Measurements from ENCODE around the gene ZC3H8.

Gene ZC3H8

GRCh38 chr2:112253261-112253815 is 1.5 kb downstream of the ZC3H8 start:
- H3K4me1 ChIP-seq (ENCODE audit: control insufficient read depth, insufficient read depth, low read depth, low read length): peaks cover 3% of the 10 kb centered on the region
- H3K79me1 ChIP-seq (replicated peaks; ENCODE audit: low read length, poor library complexity, severe bottlenecking): peaks cover 9% of the 10 kb centered on the region
- peaks cover 0 to 8% of the 10 kb centered on the region in 2 experiments for H3K36me3 ChIP-seq (ENCODE audit: control insufficient read depth in 1 of 2, insufficient read depth in 2 of 2, low read depth in 1 of 2, low read length in 2 of 2)
- H3K4me2 ChIP-seq (ENCODE audit: low read length, poor library complexity, severe bottlenecking): no peak overlapping the region
- no peak overlapping the region for H2BK15ac ChIP-seq (ENCODE audit: low read depth, poor library complexity, severe bottlenecking)
- H3K9me3 ChIP-seq (ENCODE audit: control insufficient read depth, low read length): no peaks in the 10 kb centered on the region
- no peak overlapping the region for H3K4ac ChIP-seq (ENCODE audit: low read depth in 1 of 2, low read length in 2 of 2)
- no peak overlapping the region for H4K8ac ChIP-seq (ENCODE audit: low read length)
- no peak overlapping the region for H3K14ac ChIP-seq (ENCODE audit: low read length in 2 of 2)
- no peak overlapping the region for H3K23ac ChIP-seq (ENCODE audit: low read length in 2 of 2)
- H2BK120ac ChIP-seq (ENCODE audit: low read depth, low read length): no peak overlapping the region
- no peak overlapping the region for H3K27ac ChIP-seq (ENCODE audit: low read length, poor library complexity, severe bottlenecking)
- H2BK12ac ChIP-seq (ENCODE audit: low read length in 2 of 2): no peak overlapping the region
- H4K91ac ChIP-seq (ENCODE audit: low read length): no peak overlapping the region
- H3K18ac ChIP-seq (ENCODE audit: low read depth in 1 of 2, low read length in 2 of 2): no peak overlapping the region
- H2BK5ac ChIP-seq (ENCODE audit: low read depth, low read length, poor library complexity, severe bottlenecking): no peak overlapping the region
- no peaks in the 10 kb centered on the region for H3K27me3 ChIP-seq (ENCODE audit: control insufficient read depth in 1 of 2, insufficient read depth in 1 of 2, low read length in 2 of 2)
- no peak for DNase-seq
- no peak overlapping the region for H2AFZ ChIP-seq (ENCODE audit: low read depth, low read length)
- H3K9ac ChIP-seq (ENCODE audit: low read length): no peak overlapping the region
- H2AK5ac ChIP-seq (ENCODE audit: low read length, severe bottlenecking): no peak overlapping the region
- 92% methylated on average over 3 of the region's 5 CpGs for WGBS
- H3K4me3 ChIP-seq (ENCODE audit: insufficient read depth in 1 of 2, low read depth in 1 of 2, low read length in 2 of 2): peak overlapping the region in 1 of 2 experiments; percentile 78

- Histone ChIP-seq H2BK12ac (ENCODE audit: low read length in 2 of 2) (no peak overlapping the region), H3K4me2 (ENCODE audit: low read length, poor library complexity, severe bottlenecking) (no peak overlapping the region), H3K27me3 (ENCODE audit: control insufficient read depth in 1 of 2, insufficient read depth in 1 of 2, low read length in 2 of 2) (no peaks in the 10 kb centered on the region), H3K9ac (ENCODE audit: low read length) (no peak overlapping the region), H3K79me1 (replicated peaks; ENCODE audit: low read length, poor library complexity, severe bottlenecking) (peaks cover 9% of the 10 kb centered on the region), H3K36me3 (ENCODE audit: control insufficient read depth in 1 of 2, insufficient read depth in 2 of 2, low read depth in 1 of 2, low read length in 2 of 2) (peaks cover 6 to 23% of the 10 kb centered on the region in 2 experiments), H3K14ac (ENCODE audit: low read length in 2 of 2) (no peak overlapping the region), H2AK5ac (ENCODE audit: low read length, severe bottlenecking) (no peak overlapping the region), H3K9me3 (ENCODE audit: control insufficient read depth, low read length) (no peaks in the 10 kb centered on the region), H3K4me1 (ENCODE audit: control insufficient read depth, insufficient read depth, low read depth, low read length) (no peaks in the 10 kb centered on the region), H3K4ac (ENCODE audit: low read depth in 1 of 2, low read length in 2 of 2) (no peak overlapping the region), H4K91ac (ENCODE audit: low read length) (no peak overlapping the region), H3K27ac (ENCODE audit: low read length, poor library complexity, severe bottlenecking) (no peak overlapping the region), H2BK5ac (ENCODE audit: low read depth, low read length, poor library complexity, severe bottlenecking) (no peak overlapping the region), H2BK120ac (ENCODE audit: low read depth, low read length) (no peak overlapping the region), H3K4me3 (ENCODE audit: insufficient read depth in 1 of 2, low read depth in 1 of 2, low read length in 2 of 2) (no peak overlapping the region), H3K18ac (ENCODE audit: low read depth in 1 of 2, low read length in 2 of 2) (no peak overlapping the region), H2BK15ac (ENCODE audit: low read depth, poor library complexity, severe bottlenecking) (no peak overlapping the region), H2AFZ (ENCODE audit: low read depth, low read length) (no peak overlapping the region), H3K23ac (ENCODE audit: low read length in 2 of 2) (no peak overlapping the region), H4K8ac (ENCODE audit: low read length) (no peak overlapping the region)
- WGBS: 93% methylated on average over 3 of the region's 3 CpGs
- DNase-seq: no peak
Measured at GRCh38 chr2:112251271-112251670, 3.6 kb downstream of the ZC3H8 start.

- Histone ChIP-seq H3K18ac (ENCODE audit: low read depth in 1 of 2, low read length in 2 of 2) (no peak overlapping the region), H2BK12ac (ENCODE audit: low read length in 2 of 2) (no peak overlapping the region), H3K27me3 (ENCODE audit: control insufficient read depth in 1 of 2, insufficient read depth in 1 of 2, low read length in 2 of 2) (no peaks in the 10 kb centered on the region), H4K8ac (ENCODE audit: low read length) (no peak overlapping the region), H3K4ac (ENCODE audit: low read depth in 1 of 2, low read length in 2 of 2) (no peak overlapping the region), H3K4me1 (ENCODE audit: control insufficient read depth, insufficient read depth, low read depth, low read length) (no peaks in the 10 kb centered on the region), H2BK120ac (ENCODE audit: low read depth, low read length) (no peak overlapping the region), H3K36me3 (ENCODE audit: control insufficient read depth in 1 of 2, insufficient read depth in 2 of 2, low read depth in 1 of 2, low read length in 2 of 2) (peaks cover 9 to 48% of the 10 kb centered on the region in 2 experiments), H3K9ac (ENCODE audit: low read length) (no peak overlapping the region), H3K4me3 (ENCODE audit: insufficient read depth in 1 of 2, low read depth in 1 of 2, low read length in 2 of 2) (no peak overlapping the region), H4K91ac (ENCODE audit: low read length) (no peak overlapping the region), H3K9me3 (ENCODE audit: control insufficient read depth, low read length) (no peaks in the 10 kb centered on the region), H3K23ac (ENCODE audit: low read length in 2 of 2) (no peak overlapping the region), H3K14ac (ENCODE audit: low read length in 2 of 2) (no peak overlapping the region), H3K27ac (ENCODE audit: low read length, poor library complexity, severe bottlenecking) (no peak overlapping the region), H2AK5ac (ENCODE audit: low read length, severe bottlenecking) (no peak overlapping the region), H3K4me2 (ENCODE audit: low read length, poor library complexity, severe bottlenecking) (no peak overlapping the region), H2BK15ac (ENCODE audit: low read depth, poor library complexity, severe bottlenecking) (no peak overlapping the region), H2AFZ (ENCODE audit: low read depth, low read length) (no peak overlapping the region), H2BK5ac (ENCODE audit: low read depth, low read length, poor library complexity, severe bottlenecking) (no peak overlapping the region), H3K79me1 (replicated peaks; ENCODE audit: low read length, poor library complexity, severe bottlenecking) (peaks cover 1% of the 10 kb centered on the region)
- 100% methylated on average over 1 of the region's 1 CpG for WGBS
- no peak for DNase-seq
Measured at GRCh38 chr2:112244854-112245253, 10.0 kb downstream of the ZC3H8 start.

- no peak for DNase-seq
- Histone ChIP-seq H4K91ac (ENCODE audit: low read length) (no peak overlapping the region), H3K14ac (ENCODE audit: low read length in 2 of 2) (no peak overlapping the region), H3K4me1 (ENCODE audit: control insufficient read depth, insufficient read depth, low read depth, low read length) (no peaks in the 10 kb centered on the region), H2AK5ac (ENCODE audit: low read length, severe bottlenecking) (no peak overlapping the region), H2BK15ac (ENCODE audit: low read depth, poor library complexity, severe bottlenecking) (no peak overlapping the region), H3K18ac (ENCODE audit: low read depth in 1 of 2, low read length in 2 of 2) (no peak overlapping the region), H3K4me3 (ENCODE audit: insufficient read depth in 1 of 2, low read depth in 1 of 2, low read length in 2 of 2) (no peak overlapping the region), H4K8ac (ENCODE audit: low read length) (no peak overlapping the region), H3K27me3 (ENCODE audit: control insufficient read depth in 1 of 2, insufficient read depth in 1 of 2, low read length in 2 of 2) (no peaks in the 10 kb centered on the region), H2BK12ac (ENCODE audit: low read length in 2 of 2) (no peak overlapping the region), H3K4ac (ENCODE audit: low read depth in 1 of 2, low read length in 2 of 2) (no peak overlapping the region), H3K36me3 (ENCODE audit: control insufficient read depth in 1 of 2, insufficient read depth in 2 of 2, low read depth in 1 of 2, low read length in 2 of 2) (peaks cover 9 to 38% of the 10 kb centered on the region in 2 experiments), H2BK120ac (ENCODE audit: low read depth, low read length) (no peak overlapping the region), H3K9ac (ENCODE audit: low read length) (no peak overlapping the region), H3K79me1 (replicated peaks; ENCODE audit: low read length, poor library complexity, severe bottlenecking) (peaks cover 1% of the 10 kb centered on the region), H3K23ac (ENCODE audit: low read length in 2 of 2) (no peak overlapping the region), H2BK5ac (ENCODE audit: low read depth, low read length, poor library complexity, severe bottlenecking) (no peak overlapping the region), H3K27ac (ENCODE audit: low read length, poor library complexity, severe bottlenecking) (no peak overlapping the region), H3K4me2 (ENCODE audit: low read length, poor library complexity, severe bottlenecking) (no peak overlapping the region), H3K9me3 (ENCODE audit: control insufficient read depth, low read length) (no peaks in the 10 kb centered on the region), H2AFZ (ENCODE audit: low read depth, low read length) (no peak overlapping the region)
- WGBS: no CpG with 5 or more reads among the region's 4 CpGs
Measured at GRCh38 chr2:112243233-112243632, 11.6 kb downstream of the ZC3H8 start.
